Measurements from ENCODE around the gene NRG2.

DNA sequence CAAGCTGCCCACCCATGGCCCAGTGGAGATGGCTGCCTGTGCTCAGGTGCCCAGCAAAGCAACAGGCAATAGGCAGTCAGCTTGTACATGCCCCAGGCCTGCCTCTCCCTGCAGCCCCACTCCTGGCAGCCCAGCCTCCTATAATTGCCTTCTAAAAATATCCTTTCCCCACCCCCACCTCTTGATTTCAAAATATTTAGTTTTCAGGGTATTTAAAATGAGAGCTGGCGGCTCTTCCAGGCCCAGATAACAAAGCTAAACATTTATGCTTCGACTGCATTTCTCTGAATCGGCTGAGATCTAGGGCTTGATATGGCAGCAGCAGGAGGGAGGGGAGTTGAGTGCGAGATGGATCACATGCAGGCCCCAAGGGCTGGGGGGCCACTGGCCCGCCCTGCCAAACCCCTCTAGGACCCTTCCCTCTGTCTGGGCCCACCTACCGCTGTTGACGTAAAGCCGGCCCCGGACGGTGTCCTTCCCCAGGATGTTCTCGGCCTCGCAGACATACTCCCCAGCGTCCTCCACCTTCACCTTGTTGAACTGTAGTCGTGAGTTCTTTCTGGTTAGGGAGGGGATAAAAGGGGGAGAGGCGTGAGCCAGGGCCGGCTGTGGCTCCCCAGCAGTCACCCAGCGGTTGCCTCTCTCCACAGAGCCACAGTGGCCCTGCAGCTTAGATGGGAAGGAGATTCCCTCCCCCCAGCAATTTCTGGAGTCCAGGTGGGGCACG is 162.5 kb downstream of the NRG2 start:
- TF ChIP-seq POLR2AphosphoS5 (IDR thresholded peaks at IDR 0.05; ENCODE audit: insufficient read depth, low read depth, low read length): no peak
- TF ChIP-seq, protein P1, sequence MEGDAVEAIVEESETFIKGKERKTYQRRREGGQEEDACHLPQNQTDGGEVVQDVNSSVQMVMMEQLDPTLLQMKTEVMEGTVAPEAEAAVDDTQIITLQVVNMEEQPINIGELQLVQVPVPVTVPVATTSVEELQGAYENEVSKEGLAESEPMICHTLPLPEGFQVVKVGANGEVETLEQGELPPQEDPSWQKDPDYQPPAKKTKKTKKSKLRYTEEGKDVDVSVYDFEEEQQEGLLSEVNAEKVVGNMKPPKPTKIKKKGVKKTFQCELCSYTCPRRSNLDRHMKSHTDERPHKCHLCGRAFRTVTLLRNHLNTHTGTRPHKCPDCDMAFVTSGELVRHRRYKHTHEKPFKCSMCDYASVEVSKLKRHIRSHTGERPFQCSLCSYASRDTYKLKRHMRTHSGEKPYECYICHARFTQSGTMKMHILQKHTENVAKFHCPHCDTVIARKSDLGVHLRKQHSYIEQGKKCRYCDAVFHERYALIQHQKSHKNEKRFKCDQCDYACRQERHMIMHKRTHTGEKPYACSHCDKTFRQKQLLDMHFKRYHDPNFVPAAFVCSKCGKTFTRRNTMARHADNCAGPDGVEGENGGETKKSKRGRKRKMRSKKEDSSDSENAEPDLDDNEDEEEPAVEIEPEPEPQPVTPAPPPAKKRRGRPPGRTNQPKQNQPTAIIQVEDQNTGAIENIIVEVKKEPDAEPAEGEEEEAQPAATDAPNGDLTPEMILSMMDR (IDR thresholded peaks at IDR 0.05; ENCODE audit: extremely low read depth in 1 of 2, insufficient read depth in 1 of 2, low read depth in 1 of 2, low read length in 2 of 2): no peak
- TF ChIP-seq MYC (IDR thresholded peaks at IDR 0.05; ENCODE audit: low read depth, low read length): no peak
- no peak for TF ChIP-seq JUN (IDR thresholded peaks at IDR 0.05; ENCODE audit: borderline replicate concordance, insufficient read depth, insufficient read length, low read depth)
- no peak for TF ChIP-seq EZH2 (IDR thresholded peaks at IDR 0.05; ENCODE audit: borderline replicate concordance, low read depth, low read length, severe bottlenecking)
- TF ChIP-seq FOS (IDR thresholded peaks at IDR 0.05; ENCODE audit: borderline replicate concordance, insufficient read depth, low read length): no peak

Measured in endothelial cell of umbilical vein (primary cell).